Fibroblast of lung (primary cell): ENCODE measurements around the gene CFAP47. TPM values are rescaled to one million over a fixed set of nuclear protein-coding genes. Genes with fewer than 3 reads are reported as not detected.
"Not testable (repeated sequence)": the region's sequence is repeated elsewhere in the genome, so short reads cannot be mapped to it uniquely, and the experiment has no call there.

Experiments
- DNase-seq, 2 donors: peaks; one replicate each; pipeline versions ENCODE4 v3.0.0 to v3.0.0-alpha.2; 2010; ENCODE audit warnings: low read depth in 2 of 2
- H2AFZ ChIP-seq: 2 replicates; pipeline ENCODE4 v1.5.1; 2012; ENCODE audit warnings: low read length, control low read depth, inconsistent platforms
- H3K27ac ChIP-seq: 2 replicates; pipeline ENCODE4 v1.5.1; 2011; ENCODE audit warnings: low read length, control low read depth; ENCODE audit not compliant: insufficient read depth
- H3K27me3 ChIP-seq: 2 replicates; pipeline ENCODE4 v1.5.1; 2011; ENCODE audit warnings: mild to moderate bottlenecking, low read length; ENCODE audit not compliant: control insufficient read depth, insufficient read depth
- H3K36me3 ChIP-seq: 2 replicates; pipeline ENCODE4 v1.5.1; 2011; ENCODE audit warnings: low read length; ENCODE audit not compliant: control insufficient read depth, insufficient read depth
- H3K4me1 ChIP-seq: 2 replicates; pipeline ENCODE4 v1.5.1; 2011; ENCODE audit warnings: low read length; ENCODE audit not compliant: control insufficient read depth, insufficient read depth; ENCODE audit errors: extremely low read depth
- H3K4me2 ChIP-seq: 2 replicates; pipeline ENCODE4 v1.5.1; 2011; ENCODE audit warnings: low read length, control low read depth; ENCODE audit not compliant: insufficient read depth; ENCODE audit errors: extremely low read depth
- H3K4me3 ChIP-seq, 4 experiments: fragments of 200-600 bp in 1 of 4; sonication (generic) in 1 of 4; replicated peaks in 1 of 4; 2 replicates each; pipeline ENCODE4 v1.5.1; 2011 to 2016; ENCODE audit warnings: low read length in 4 of 4, low read depth in 3 of 4, mild to moderate bottlenecking in 3 of 4, control low read depth in 2 of 4, inconsistent platforms in 1 of 4, mixed read lengths in 1 of 4; ENCODE audit not compliant: insufficient read depth in 1 of 4; ENCODE audit errors: control extremely low read depth in 1 of 4
- H3K79me2 ChIP-seq: 2 replicates; pipeline ENCODE4 v1.5.1; 2012; ENCODE audit warnings: mild to moderate bottlenecking, low read length, inconsistent platforms; ENCODE audit not compliant: control insufficient read depth, insufficient read depth
- H3K9ac ChIP-seq: 2 replicates; pipeline ENCODE4 v1.5.1; 2011; ENCODE audit warnings: mild to moderate bottlenecking, low read length, control low read depth; ENCODE audit not compliant: insufficient read depth
- H3K9me3 ChIP-seq: 2 replicates; pipeline ENCODE4 v1.5.1; 2012; ENCODE audit warnings: low read depth, low read length; ENCODE audit not compliant: control insufficient read depth, insufficient read depth
- H4K20me1 ChIP-seq: 2 replicates; pipeline ENCODE4 v1.5.1; 2011; ENCODE audit warnings: low read length; ENCODE audit not compliant: control insufficient read depth, insufficient read depth; ENCODE audit errors: extremely low read depth
- CTCF ChIP-seq, 2 donors: IDR thresholded peaks in 1 of 2; conservative IDR thresholded peaks in 1 of 2; 1 replicate in 1 of 2; 2 replicates in 1 of 2; pipeline ENCODE4 v1.5.1; 2011 to 2012; ENCODE audit warnings: low read length in 2 of 2, control low read depth in 1 of 2, inconsistent platforms in 1 of 2, low read depth in 1 of 2, mild to moderate bottlenecking in 1 of 2
- EZH2 ChIP-seq: IDR thresholded peaks from 2 replicates; pipeline ENCODE4 v1.5.1; 2012; ENCODE audit warnings: low read length, control low read depth, mild to moderate bottlenecking; ENCODE audit errors: missing control alignments
- polyA plus RNA-seq, 2 donors: library from polyadenylated mRNA; depleted of rRNA in 1 of 2; stranded (reverse) in 1 of 2; unstranded in 1 of 2; fragments of >200 nt; gene quantifications; 2 replicates each; pipeline ENCODE4 v1.2.1, GENCODE V29; 2011 to 2012; ENCODE audit warnings: missing spikeins in 1 of 2
- total RNA-seq: library from RNA; depleted of rRNA; stranded (reverse); fragments of >200 nt; gene quantifications from 2 replicates; pipeline ENCODE4 v1.2.1, GENCODE V29; 2014

The CFAP47 gene
- total and polyA plus RNA-seq, 2 donors (not counting 1 experiment from before 2014, with no cell fraction given): not detected

- H3K4me1 ChIP-seq: no peaks in the 10 kb centered on the region
- H3K9ac ChIP-seq: no peak overlapping the region
- no peak overlapping the region for H3K27ac ChIP-seq
- H3K79me2 ChIP-seq: no peaks in the 10 kb centered on the region
- H2AFZ ChIP-seq: no peak overlapping the region
- H3K4me2 ChIP-seq: no peak overlapping the region
- H4K20me1 ChIP-seq: no peaks in the 10 kb centered on the region
- TF ChIP-seq CTCF (conservative IDR thresholded peaks at IDR 0.05 in 1 of 2, IDR thresholded peaks at IDR 0.05 in 1 of 2; ENCODE audit: low read depth in 1 of 2, low read length in 2 of 2) (peak in 1 of 2 donors; percentile 55), EZH2 (no peak)
- H3K4me3 ChIP-seq: no peak overlapping the region
- H3K9me3 ChIP-seq: no peaks in the 10 kb centered on the region
- H3K27me3 ChIP-seq: no peaks in the 10 kb centered on the region
- H3K36me3 ChIP-seq: no peaks in the 10 kb centered on the region
- DNase-seq: peak; percentile 1 to 56
Measured at GRCh38 chrX:35890699-35891098, 28.8 kb upstream of the CFAP47 start.

GRCh38 chrX:35986816-35987215 is 67.3 kb downstream of the CFAP47 start:
- H3K4me1 ChIP-seq, H3K9me3 ChIP-seq, H3K36me3 ChIP-seq, H3K4me2 ChIP-seq, H3K27me3 ChIP-seq, H4K20me1 ChIP-seq, H3K79me2 ChIP-seq, H3K9ac ChIP-seq, H2AFZ ChIP-seq, H3K4me3 ChIP-seq, H3K27ac ChIP-seq, DNase-seq: not testable (repeated sequence)

- TF ChIP-seq CTCF (conservative IDR thresholded peaks at IDR 0.05 in 1 of 2, IDR thresholded peaks at IDR 0.05 in 1 of 2; ENCODE audit: low read depth in 1 of 2, low read length in 2 of 2) (no peak), EZH2 (no peak)
- Histone ChIP-seq H3K4me3 (no peak overlapping the region), H3K79me2 (no peaks in the 10 kb centered on the region), H3K4me1 (no peaks in the 10 kb centered on the region), H3K9ac (no peak overlapping the region), H3K4me2 (no peak overlapping the region), H2AFZ (no peak overlapping the region), H3K27me3 (no peaks in the 10 kb centered on the region), H3K36me3 (no peaks in the 10 kb centered on the region), H3K27ac (no peak overlapping the region), H3K9me3 (no peaks in the 10 kb centered on the region), H4K20me1 (no peaks in the 10 kb centered on the region)
- no peak for DNase-seq
Measured at GRCh38 chrX:36007207-36007606, 87.7 kb downstream of the CFAP47 start.
